Neural cell (in vitro differentiated cells): ENCODE measurements around the gene HMOX2. TPM values are rescaled to one million over a fixed set of nuclear protein-coding genes. Genes with fewer than 3 reads are reported as not detected.

ENCODE experiments used
- H2AFZ ChIP-seq: fragments of 200-600, 300-800 bp; sonication (generic), shearing (Covaris generic); 2 replicates; pipeline ENCODE4 v1.6.0; 2014; ENCODE audit warnings: low read depth, mild to moderate bottlenecking, antibody characterized with exemption, low read length, moderate library complexity
- H3F3A ChIP-seq: fragments of 200-600 bp; shearing (Covaris generic); 2 replicates; pipeline ENCODE4 v1.6.1; 2016; ENCODE audit warnings: mild to moderate bottlenecking, moderate library complexity, mixed read lengths, antibody characterized with exemption, low read length; ENCODE audit not compliant: insufficient read depth, poor library complexity, severe bottlenecking
- H3K27ac ChIP-seq: fragments of 200-600, 300-800 bp; sonication (generic), shearing (Covaris generic); 2 replicates; pipeline ENCODE4 v1.5.1; 2014; ENCODE audit warnings: mild to moderate bottlenecking, low read length, moderate library complexity
- H3K27me3 ChIP-seq: fragments of 300-800, 200-600 bp; sonication (generic), shearing (Covaris generic); 2 replicates; pipeline ENCODE4 v1.6.0; 2014; ENCODE audit warnings: mild to moderate bottlenecking, low read depth, low read length, moderate library complexity; ENCODE audit not compliant: insufficient read depth
- H3K36me3 ChIP-seq: fragments of 300-800, 200-600 bp; sonication (generic), shearing (Covaris generic); 2 replicates; pipeline ENCODE4 v1.5.1; 2014; ENCODE audit warnings: mild to moderate bottlenecking, antibody characterized with exemption, low read length, moderate library complexity; ENCODE audit not compliant: insufficient read depth
- H3K4me2 ChIP-seq: fragments of 300-800, 200-600 bp; sonication (generic), shearing (Covaris generic); 2 replicates; pipeline ENCODE4 v1.6.0; 2014; ENCODE audit warnings: mild to moderate bottlenecking, low read length
- H3K4me3 ChIP-seq: fragments of 300-800, 200-600 bp; sonication (generic), shearing (Covaris generic); 2 replicates; pipeline ENCODE4 v1.5.1; 2014; ENCODE audit warnings: mild to moderate bottlenecking, low read length, moderate library complexity
- H3K79me2 ChIP-seq: fragments of 200-600 bp; shearing (Covaris generic); replicated peaks from 2 replicates; pipeline ENCODE4 v1.6.0; 2014; ENCODE audit warnings: mild to moderate bottlenecking, low read length, moderate library complexity; ENCODE audit not compliant: insufficient read depth
- H3K9ac ChIP-seq: fragments of 300-800, 200-600 bp; sonication (generic), shearing (Covaris generic); 2 replicates; pipeline ENCODE4 v1.6.1; 2016; ENCODE audit warnings: mild to moderate bottlenecking, low read length, mixed read lengths
- H3K9me2 ChIP-seq: fragments of 200-600 bp; shearing (Covaris generic); 2 replicates; pipeline ENCODE4 v1.6.1; 2016; ENCODE audit warnings: mild to moderate bottlenecking, low read length, mixed read lengths; ENCODE audit not compliant: insufficient read depth
- H3K9me3 ChIP-seq: fragments of 200-600, 300-800 bp; sonication (generic), shearing (Covaris generic); 2 replicates; pipeline ENCODE4 v1.6.1; 2016; ENCODE audit warnings: mild to moderate bottlenecking, mixed run types, low read length, moderate library complexity, mixed read lengths
- H4K20me1 ChIP-seq: fragments of 200-600 bp; shearing (Covaris generic); 2 replicates; pipeline ENCODE4 v1.6.1; 2016; ENCODE audit warnings: mild to moderate bottlenecking, mixed run types; ENCODE audit not compliant: insufficient read depth
- CTCF ChIP-seq: fragments of 450-650 bp; IDR thresholded peaks from 2 replicates; pipeline ENCODE4 v1.5.1; 2014; ENCODE audit warnings: antibody characterized with exemption, mild to moderate bottlenecking, moderate library complexity; ENCODE audit not compliant: poor library complexity, severe bottlenecking
- EP300 ChIP-seq: fragments of 450-650 bp; conservative IDR thresholded peaks from 2 replicates; pipeline ENCODE4 v1.6.1; 2014; ENCODE audit warnings: antibody characterized with exemption, mild to moderate bottlenecking, moderate library complexity; ENCODE audit not compliant: poor library complexity, severe bottlenecking
- EZH2 ChIP-seq: fragments of 200-600, 300-800 bp; shearing (Covaris generic), sonication (generic); IDR thresholded peaks from 2 replicates; pipeline ENCODE4 v1.6.1; 2014; ENCODE audit warnings: antibody characterized with exemption, low read length, borderline replicate concordance, mild to moderate bottlenecking; ENCODE audit not compliant: insufficient read depth, poor library complexity, severe bottlenecking
- MXI1 ChIP-seq: fragments of 450-650 bp; conservative IDR thresholded peaks from 2 replicates; pipeline ENCODE4 v1.6.1; 2014; ENCODE audit warnings: antibody characterized with exemption, mild to moderate bottlenecking; ENCODE audit not compliant: poor library complexity, severe bottlenecking
- POLR2AphosphoS5 ChIP-seq: IDR thresholded peaks from 2 replicates; pipeline ENCODE4 v1.6.1; 2012
- RAD21 ChIP-seq: fragments of 450-650 bp; conservative IDR thresholded peaks from 2 replicates; pipeline ENCODE4 v1.6.1; 2014; ENCODE audit warnings: antibody characterized with exemption, mild to moderate bottlenecking, moderate library complexity
- REST ChIP-seq: IDR thresholded peaks from 2 replicates; pipeline ENCODE4 v1.6.1; 2012; ENCODE audit warnings: borderline replicate concordance
- SMC3 ChIP-seq: fragments of 450-650 bp; conservative IDR thresholded peaks from 2 replicates; pipeline ENCODE4 v1.6.1; 2014; ENCODE audit warnings: antibody characterized with exemption, mild to moderate bottlenecking, moderate library complexity; ENCODE audit not compliant: poor library complexity
- TAF1 ChIP-seq: IDR thresholded peaks from 2 replicates; pipeline ENCODE4 v1.6.1; 2012; ENCODE audit warnings: low read depth
- polyA plus RNA-seq: library from polyadenylated mRNA; depleted of rRNA; stranded (reverse); fragments of >200 nt; gene quantifications from 2 replicates; pipeline ENCODE4 v1.2.3, GENCODE V29; 2014
- small RNA-seq, 3 experiments: library from RNA; depleted of rRNA; stranded (forward); fragments of <200 nt; gene quantifications; one replicate each; pipeline ENCODE3, GENCODE V24; 2012

Gene HMOX2
- polyA plus RNA-seq, 1 donor from 2014 or later, result 79.4 TPM

- Histone ChIP-seq H3K27ac (no peak overlapping the region), H3K9me2 (no peaks in the 10 kb centered on the region), H3K36me3 (no peaks in the 10 kb centered on the region), H3K9ac (no peak overlapping the region), H3F3A (no peaks in the 10 kb centered on the region), H3K4me3 (no peak overlapping the region), H4K20me1 (no peaks in the 10 kb centered on the region), H3K27me3 (no peaks in the 10 kb centered on the region), H2AFZ (no peak overlapping the region), H3K79me2 (no peaks in the 10 kb centered on the region), H3K4me2 (no peak overlapping the region), H3K9me3 (no peaks in the 10 kb centered on the region)
- no peak for TF ChIP-seq POLR2AphosphoS5
- TF ChIP-seq CTCF, result no peak
- TF ChIP-seq SMC3, result no peak
- no peak for TF ChIP-seq REST
- TF ChIP-seq TAF1, result no peak
- TF ChIP-seq EZH2, result no peak
Observed at GRCh38 chr16:4556580-4556979, 80.4 kb downstream of the HMOX2 start.

GRCh38 chr16:4557973-4558372 lies 81.8 kb downstream of the HMOX2 start:
- no peaks in the 10 kb centered on the region for H3K27me3 ChIP-seq
- H3K4me2 ChIP-seq, result no peak overlapping the region
- H3K9me2 ChIP-seq, result no peaks in the 10 kb centered on the region
- no peak overlapping the region for H3K4me3 ChIP-seq
- no peaks in the 10 kb centered on the region for H4K20me1 ChIP-seq
- no peaks in the 10 kb centered on the region for H3K79me2 ChIP-seq
- H3K9me3 ChIP-seq, result no peaks in the 10 kb centered on the region
- H2AFZ ChIP-seq, result no peak overlapping the region
- TF ChIP-seq POLR2AphosphoS5 (no peak), CTCF (no peak), EP300 (no peak), EZH2 (no peak), TAF1 (no peak), RAD21 (no peak), MXI1 (no peak)
- no peak overlapping the region for H3K27ac ChIP-seq
- H3K9ac ChIP-seq, result no peak overlapping the region
- H3F3A ChIP-seq, result no peaks in the 10 kb centered on the region
- no peaks in the 10 kb centered on the region for H3K36me3 ChIP-seq

Small RNA genes within 50 kb of the gene (small RNA-seq; reads per million reads assigned to genes)
- 0 reads per million in 3 experiments for gene AC012676.2

Other genes with a start within 250 kb of the HMOX2 start
- gene SRL, start 234.3 kb upstream of the HMOX2 start, polyA plus RNA-seq, result not detected in 2 replicates
- gene TFAP4, start 203.4 kb upstream of the HMOX2 start, polyA plus RNA-seq, result 4.4 and 6.3 TPM in 2 replicates
- 2.6 and 3.2 TPM in 2 replicates for gene GLIS2, start 160.3 kb upstream of the HMOX2 start, polyA plus RNA-seq
- 125 and 145 TPM in 2 replicates for gene PAM16, start 125.1 kb upstream of the HMOX2 start, polyA plus RNA-seq
- 0.32 and 0.57 TPM in 2 replicates for gene VASN, start 104.5 kb upstream of the HMOX2 start, polyA plus RNA-seq
- gene CORO7, start 59.8 kb upstream of the HMOX2 start, polyA plus RNA-seq, result 57.6 and 65.3 TPM in 2 replicates
- 44.8 and 60.0 TPM in 2 replicates for gene DNAJA3, start 50.5 kb upstream of the HMOX2 start, polyA plus RNA-seq
- gene NMRAL1, start 1.8 kb upstream of the HMOX2 start, polyA plus RNA-seq, result 6.3 and 10.0 TPM in 2 replicates
- 16.4 and 18.8 TPM in 2 replicates for gene CDIP1, start 62.4 kb downstream of the HMOX2 start, polyA plus RNA-seq
- gene C16orf96, start 79.9 kb downstream of the HMOX2 start, polyA plus RNA-seq, result 0.21 and 0.26 TPM in 2 replicates
- 3.3 and 4.1 TPM in 2 replicates for gene UBALD1, start 138.5 kb downstream of the HMOX2 start, polyA plus RNA-seq
- 35.9 and 47.0 TPM in 2 replicates for gene MGRN1, start 148.4 kb downstream of the HMOX2 start, polyA plus RNA-seq
- gene NUDT16L1, start 217.2 kb downstream of the HMOX2 start, polyA plus RNA-seq, result 125 and 153 TPM in 2 replicates